Measurements from ENCODE around the gene LILRA6.
"Not testable (repeated sequence)": the region's sequence is repeated elsewhere in the genome, so short reads cannot be mapped to it uniquely, and the experiment has no call there.

LILRA6 gene

GRCh38 chr19:54242646-54243045 is at the start of gene LILRA6:
LILRA6 (minus strand) TSS chr19:54242790.
- not testable (repeated sequence) for DNase-seq

GRCh38 chr19:54289160-54289559 is 46.6 kb upstream of the LILRA6 start:
- DNase-seq: not testable (repeated sequence)

- DNase-seq: no peak
Measured at GRCh38 chr19:54287456-54287855, 44.9 kb upstream of the LILRA6 start.

GRCh38 chr19:54286283-54286682 is 43.7 kb upstream of the LILRA6 start:
- DNase-seq: not testable (repeated sequence)

GRCh38 chr19:54285427-54286056 is 43.0 kb upstream of the LILRA6 start:
- not testable (repeated sequence) for DNase-seq

- DNase-seq: no peak
Measured at GRCh38 chr19:54282686-54283470, 40.3 kb upstream of the LILRA6 start.

- not testable (repeated sequence) for DNase-seq
Measured at GRCh38 chr19:54281729-54282075, 39.1 kb upstream of the LILRA6 start.

GRCh38 chr19:54281007-54281728 is 38.6 kb upstream of the LILRA6 start, which contains the start of gene LILRB2:
LILRB2 (minus strand) TSS chr19:54281110; CDS start chr19:54280496, 614 bp downstream.
- DNase-seq: no peak

GRCh38 chr19:54280441-54280840 is 37.9 kb upstream of the LILRA6 start:
- not testable (repeated sequence) for DNase-seq

- not testable (repeated sequence) for DNase-seq
Measured at GRCh38 chr19:54280025-54280424, 37.4 kb upstream of the LILRA6 start.

- no peak for DNase-seq
Measured at GRCh38 chr19:54279406-54279962, 36.9 kb upstream of the LILRA6 start.

GRCh38 chr19:54278571-54279195 is 36.1 kb upstream of the LILRA6 start:
- not testable (repeated sequence) for DNase-seq

- not testable (repeated sequence) for DNase-seq
Measured at GRCh38 chr19:54278056-54278455, 35.5 kb upstream of the LILRA6 start.

- DNase-seq: not testable (repeated sequence)
Measured at GRCh38 chr19:54277111-54277615, 34.6 kb upstream of the LILRA6 start.

GRCh38 chr19:54275951-54276350 is 33.4 kb upstream of the LILRA6 start:
- no peak for DNase-seq

- not testable (repeated sequence) for DNase-seq
Measured at GRCh38 chr19:54274516-54274915, 31.9 kb upstream of the LILRA6 start.

- DNase-seq: no peak
Measured at GRCh38 chr19:54273821-54274220, 31.2 kb upstream of the LILRA6 start.

GRCh38 chr19:54272181-54272580 is 29.6 kb upstream of the LILRA6 start:
- not testable (repeated sequence) for DNase-seq

- not testable (repeated sequence) for DNase-seq
Measured at GRCh38 chr19:54271587-54271986, 29.0 kb upstream of the LILRA6 start.

GRCh38 chr19:54271106-54271505 is 28.5 kb upstream of the LILRA6 start:
- no peak for DNase-seq

GRCh38 chr19:54268936-54269335 is 26.3 kb upstream of the LILRA6 start:
- DNase-seq: no peak

GRCh38 chr19:54266133-54266532 is 23.5 kb upstream of the LILRA6 start:
- peak; percentile 73 for DNase-seq

Data from stimulated activated CD4-positive, alpha-beta T cell treated with anti-CD3 and anti-CD28 coated beads, Interleukin-4, amount 100 ng/mL, for 24 hours (primary cell).